HG02571 (cell line): ENCODE measurements around the gene PLA2G2F.

ENCODE experiments used
- ATAC-seq: cut with Tn5 transposase; IDR thresholded peaks from one replicate; pipeline ENCODE4 v1.9.1; 2021; ENCODE audit warnings: mild to moderate bottlenecking, moderate library complexity; ENCODE audit not compliant: unreplicated experiment

PLA2G2F gene

GRCh38 chr1:20188455-20188817 is 49.3 kb downstream of the PLA2G2F start:
- no peak for ATAC-seq

GRCh38 chr1:20189664-20190063 is 50.5 kb downstream of the PLA2G2F start:
- ATAC-seq = no peak

- no peak for ATAC-seq
Measured at GRCh38 chr1:20190256-20191160, 51.4 kb downstream of the PLA2G2F start.

- no peak for ATAC-seq
Measured at GRCh38 chr1:20191266-20191825, 52.2 kb downstream of the PLA2G2F start.

- no peak for ATAC-seq
Measured at GRCh38 chr1:20192364-20192763, 53.2 kb downstream of the PLA2G2F start.

GRCh38 chr1:20192871-20193411 is 53.8 kb downstream of the PLA2G2F start:
- ATAC-seq = no peak

GRCh38 chr1:20194224-20194623 is 55.1 kb downstream of the PLA2G2F start:
- ATAC-seq = no peak

- no peak for ATAC-seq
Measured at GRCh38 chr1:20194757-20195461, 55.8 kb downstream of the PLA2G2F start.

- no peak for ATAC-seq
Measured at GRCh38 chr1:20195462-20195780, 56.3 kb downstream of the PLA2G2F start.

- ATAC-seq = no peak
Measured at GRCh38 chr1:20197329-20197791, 58.2 kb downstream of the PLA2G2F start.

- no peak for ATAC-seq
Measured at GRCh38 chr1:20198296-20198695, 59.2 kb downstream of the PLA2G2F start.

GRCh38 chr1:20198918-20199317 is 59.8 kb downstream of the PLA2G2F start:
- no peak for ATAC-seq

GRCh38 chr1:20199403-20199802 is 60.3 kb downstream of the PLA2G2F start:
- ATAC-seq = no peak

- no peak for ATAC-seq
Measured at GRCh38 chr1:20199840-20200239, 60.7 kb downstream of the PLA2G2F start.
